PC-9 (cell line): ENCODE measurements around the gene ADAM8. TPM values are rescaled to one million over a fixed set of nuclear protein-coding genes. Genes with fewer than 3 reads are reported as not detected.
A peak's percentile ranks its signal among the peaks of the same experiment; 100 is the strongest.

Source experiments
- BruUV-seq: library from RNA; stranded (reverse); fragments of 400-500 nt; replicated peaks from 2 replicates; lab custom pipeline; 2021; lab: Mats Ljungman, UMichigan
- CTCF ChIA-PET: fragments of 300-600 bp; sonication (Branson Sonifier 250); formaldehyde crosslinking; loops from one replicate; lab custom pipeline; 2022; ENCODE audit warnings: antibody characterized with exemption; lab: Charles Lee
- POLR2A ChIA-PET: fragments of 300-600 bp; sonication (Branson Sonifier 250); formaldehyde crosslinking; loops from one replicate; lab custom pipeline; 2022; ENCODE audit warnings: antibody characterized with exemption; ENCODE audit not compliant: unreplicated experiment; lab: Charles Lee
- DNase-seq, 2 experiments: peaks; one replicate each; pipeline versions ENCODE4 v3.0.0 to v3.0.0-alpha.2; 2015 to 2022; ENCODE audit warnings: mixed read lengths in 1 of 2
- H2AFZ ChIP-seq: fragments of 200-600 bp; sonication (generic); 2 replicates; pipeline ENCODE4 v1.8.1; 2017; ENCODE audit warnings: antibody characterized with exemption
- H3F3A ChIP-seq: fragments of 200-600 bp; sonication (generic); 2 replicates; pipeline ENCODE4 v1.8.1; 2017; ENCODE audit warnings: antibody characterized with exemption, mild to moderate bottlenecking, low read depth; ENCODE audit not compliant: insufficient read depth
- H3K27ac ChIP-seq: fragments of 200-600 bp; sonication (generic); 2 replicates; pipeline ENCODE4 v1.6.1; 2016; ENCODE audit warnings: mixed run types
- H3K27me3 ChIP-seq: fragments of 200-600 bp; sonication (generic); 2 replicates; pipeline ENCODE4 v1.6.1; 2016; ENCODE audit warnings: low read depth, mixed run types; ENCODE audit not compliant: insufficient read depth
- H3K36me3 ChIP-seq: fragments of 200-600 bp; sonication (generic); 2 replicates; pipeline ENCODE4 v1.6.1; 2016; ENCODE audit warnings: low read depth, mixed run types
- H3K4me1 ChIP-seq: fragments of 200-600 bp; sonication (generic); replicated peaks from 2 replicates; pipeline ENCODE4 v1.6.1; 2016; ENCODE audit warnings: mixed run types; ENCODE audit not compliant: insufficient read depth
- H3K4me2 ChIP-seq: fragments of 200-600 bp; sonication (generic); 2 replicates; pipeline ENCODE4 v1.6.1; 2017; ENCODE audit warnings: mixed run types
- H3K4me3 ChIP-seq: fragments of 200-600 bp; sonication (generic); 2 replicates; pipeline ENCODE4 v1.6.1; 2016; ENCODE audit warnings: mixed run types
- H3K79me2 ChIP-seq: fragments of 200-600 bp; sonication (generic); 2 replicates; pipeline ENCODE4 v1.6.1; 2017; ENCODE audit warnings: low read depth, mixed run types
- H3K9me2 ChIP-seq: fragments of 200-600 bp; sonication (generic); 2 replicates; pipeline ENCODE4 v1.8.1; 2017; ENCODE audit warnings: mild to moderate bottlenecking; ENCODE audit not compliant: insufficient read depth
- H3K9me3 ChIP-seq: fragments of 200-600 bp; sonication (generic); 2 replicates; pipeline ENCODE4 v1.8.1; 2016; ENCODE audit warnings: low read depth; ENCODE audit not compliant: insufficient read depth
- H4K20me1 ChIP-seq: fragments of 200-600 bp; sonication (generic); 2 replicates; pipeline ENCODE4 v1.8.1; 2017; ENCODE audit not compliant: insufficient read depth
- EZH2 ChIP-seq: fragments of 200-600 bp; sonication (generic); IDR thresholded peaks from 2 replicates; pipeline ENCODE4 v1.8.0; 2017; ENCODE audit warnings: antibody characterized with exemption, low read depth
- intact Hi-C: fragments of 100-400 bp; cut with micrococcal nuclease; formaldehyde crosslinking; loops from one replicate; pipeline ENCODE4 v1.10.0; 2022; ENCODE audit not compliant: unreplicated experiment
- total RNA-seq: library from RNA; stranded (reverse); gene quantifications from 2 replicates; pipeline ENCODE4 v1.2.3, GENCODE V29; 2021
- TF ChIP-seq, protein P1 (sequence below): fragments of 200-600 bp; sonication (generic); conservative IDR thresholded peaks from 2 replicates; pipeline ENCODE4 v1.6.1; 2017; ENCODE audit warnings: mixed run types, antibody characterized with exemption, mild to moderate bottlenecking, moderate library complexity

Gene ADAM8
- total RNA-seq, 1 experiment from 2014 or later: 18.3 TPM

DNA sequence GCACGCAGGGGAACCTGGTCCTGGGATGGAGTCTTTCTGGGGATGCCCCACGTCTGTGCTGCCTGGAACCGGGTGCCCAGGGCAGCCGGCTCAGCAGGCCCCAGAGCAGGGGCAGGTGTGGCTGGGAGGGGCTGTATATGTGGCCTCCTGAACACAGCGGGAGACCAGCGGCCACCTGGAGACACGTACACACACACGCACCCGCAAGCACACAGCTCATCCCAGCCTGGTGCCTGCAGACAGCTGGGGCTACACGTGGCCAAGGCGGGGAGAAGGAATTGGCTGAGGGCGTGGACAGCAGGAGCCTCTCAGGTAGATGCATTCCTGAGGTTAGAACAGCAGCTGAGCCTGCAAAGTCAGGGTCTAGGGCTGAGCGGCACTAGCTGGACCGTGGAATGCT is 14.0 kb downstream of the ADAM8 start:
- intact Hi-C loops: no loop called here

DNA sequence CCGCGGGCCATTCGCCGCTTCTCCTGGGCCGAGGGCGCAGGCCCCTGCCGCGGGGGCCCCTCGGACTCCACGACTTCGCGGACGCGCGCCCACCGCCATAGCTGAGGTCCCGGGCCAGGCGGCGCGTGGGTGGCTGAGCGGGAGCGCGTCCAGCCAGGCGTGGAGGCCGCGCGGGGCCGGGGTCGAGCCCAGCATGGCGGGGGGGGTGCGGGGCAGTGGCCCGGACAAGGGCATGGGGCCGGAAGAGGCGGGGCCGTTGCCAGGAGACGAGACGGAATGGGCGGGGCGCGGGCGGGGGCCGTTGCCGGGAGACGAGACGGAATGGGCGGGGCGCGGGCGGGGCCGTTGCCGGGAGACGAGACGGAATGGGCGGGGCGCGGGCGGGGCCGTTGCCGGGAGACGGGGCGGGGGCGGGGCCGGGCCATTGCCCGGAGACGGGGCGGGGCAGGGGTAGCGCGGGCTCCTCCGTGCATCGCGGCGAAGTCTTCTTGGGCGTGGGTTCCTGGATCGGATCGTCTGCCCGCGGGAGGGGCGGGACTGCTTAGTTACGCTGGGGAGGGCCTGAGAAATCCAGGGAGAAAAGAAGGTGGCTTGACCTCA is 14.8 kb downstream of the ADAM8 start:
- POLR2A ChIA-PET: no interaction called here
- DNase-seq: peak in 1 of 2 experiments; percentile 64
- Histone ChIP-seq H3K4me1 (peaks cover 41% of the 10 kb centered on the region), H3K4me2 (peak overlapping the region; percentile 86), H3K36me3 (no peaks in the 10 kb centered on the region), H4K20me1 (no peaks in the 10 kb centered on the region), H3K27ac (no peak overlapping the region), H3K9me2 (no peaks in the 10 kb centered on the region), H3K27me3 (no peaks in the 10 kb centered on the region), H3K9me3 (no peaks in the 10 kb centered on the region), H3K79me2 (no peaks in the 10 kb centered on the region), H3F3A (peaks cover 9% of the 10 kb centered on the region; the same call in 1 of the 2 replicates), H2AFZ (no peak overlapping the region), H3K4me3 (peak overlapping the region; percentile 55)
- intact Hi-C loops: no loop called here
- TF ChIP-seq EZH2: no peak
- TF ChIP-seq, protein P1, sequence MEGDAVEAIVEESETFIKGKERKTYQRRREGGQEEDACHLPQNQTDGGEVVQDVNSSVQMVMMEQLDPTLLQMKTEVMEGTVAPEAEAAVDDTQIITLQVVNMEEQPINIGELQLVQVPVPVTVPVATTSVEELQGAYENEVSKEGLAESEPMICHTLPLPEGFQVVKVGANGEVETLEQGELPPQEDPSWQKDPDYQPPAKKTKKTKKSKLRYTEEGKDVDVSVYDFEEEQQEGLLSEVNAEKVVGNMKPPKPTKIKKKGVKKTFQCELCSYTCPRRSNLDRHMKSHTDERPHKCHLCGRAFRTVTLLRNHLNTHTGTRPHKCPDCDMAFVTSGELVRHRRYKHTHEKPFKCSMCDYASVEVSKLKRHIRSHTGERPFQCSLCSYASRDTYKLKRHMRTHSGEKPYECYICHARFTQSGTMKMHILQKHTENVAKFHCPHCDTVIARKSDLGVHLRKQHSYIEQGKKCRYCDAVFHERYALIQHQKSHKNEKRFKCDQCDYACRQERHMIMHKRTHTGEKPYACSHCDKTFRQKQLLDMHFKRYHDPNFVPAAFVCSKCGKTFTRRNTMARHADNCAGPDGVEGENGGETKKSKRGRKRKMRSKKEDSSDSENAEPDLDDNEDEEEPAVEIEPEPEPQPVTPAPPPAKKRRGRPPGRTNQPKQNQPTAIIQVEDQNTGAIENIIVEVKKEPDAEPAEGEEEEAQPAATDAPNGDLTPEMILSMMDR: no peak
- CTCF ChIA-PET: no interaction called here
- BruUV-seq: no TSS peak

More for the DNA sequence above, 14.0 kb downstream of the ADAM8 start:
- H3K4me2 ChIP-seq: no peak overlapping the region; the same call in 1 of the 2 replicates
- peaks cover 9% of the 10 kb centered on the region; the same call in 1 of the 2 replicates for H3F3A ChIP-seq
- TF ChIP-seq, protein P1: no peak
- TF ChIP-seq EZH2: no peak
- CTCF ChIA-PET: no interaction called here
- DNase-seq: no peak
- H3K27ac ChIP-seq: no peak overlapping the region
- no peaks in the 10 kb centered on the region for H4K20me1 ChIP-seq
- H3K36me3 ChIP-seq: no peaks in the 10 kb centered on the region
- no peak overlapping the region for H2AFZ ChIP-seq
- H3K9me3 ChIP-seq: no peaks in the 10 kb centered on the region
- POLR2A ChIA-PET: no interaction called here
- no TSS peak for BruUV-seq
- no peak overlapping the region for H3K4me3 ChIP-seq
- H3K27me3 ChIP-seq: no peaks in the 10 kb centered on the region
- no peaks in the 10 kb centered on the region for H3K79me2 ChIP-seq
- H3K4me1 ChIP-seq: peaks cover 40% of the 10 kb centered on the region
- no peaks in the 10 kb centered on the region for H3K9me2 ChIP-seq

DNA sequence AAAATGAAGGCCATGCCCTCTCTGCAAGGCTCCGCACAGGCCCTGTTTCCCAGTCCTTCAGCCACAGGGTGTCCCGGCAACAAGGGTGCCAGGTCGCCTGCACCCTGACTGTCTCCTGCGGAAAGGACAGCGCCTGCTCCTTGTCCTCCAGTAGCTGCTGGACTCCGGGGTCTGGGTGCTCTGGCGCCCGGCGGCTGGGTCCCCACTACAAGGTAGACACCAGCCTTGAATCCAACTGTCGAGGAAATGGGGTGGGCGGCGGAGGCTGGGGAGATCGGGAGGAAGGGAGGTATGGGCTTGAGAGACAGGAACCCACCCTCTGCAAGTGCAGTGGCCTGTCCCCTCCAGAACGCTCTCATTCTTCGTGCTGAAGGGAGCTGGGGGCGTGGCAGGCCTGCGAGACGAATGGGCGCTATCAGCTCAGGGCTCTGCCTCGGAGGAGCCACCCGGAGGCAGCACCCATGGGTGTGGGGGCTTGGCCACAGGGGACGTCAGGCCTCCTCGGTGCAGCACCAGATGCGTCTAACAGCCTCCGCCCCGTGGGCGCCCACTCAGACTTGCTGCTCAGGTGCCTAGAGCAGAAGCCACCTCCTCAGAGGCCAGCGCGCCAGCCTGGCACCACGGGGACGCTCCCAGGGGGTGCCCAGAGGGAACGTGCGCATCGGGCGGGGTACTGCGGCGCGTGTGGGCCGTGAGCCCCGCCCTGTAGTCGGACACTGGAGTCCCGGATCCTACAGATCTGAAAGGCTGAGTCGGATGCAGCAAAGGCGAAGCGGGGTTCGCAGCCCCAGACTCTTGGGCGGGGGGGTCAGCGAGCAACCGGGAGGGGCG is 15.6 kb downstream of the ADAM8 start:
- Histone ChIP-seq H3K79me2 (no peaks in the 10 kb centered on the region), H3K4me3 (peak overlapping the region; percentile 55), H3K27me3 (no peaks in the 10 kb centered on the region), H2AFZ (no peak overlapping the region), H3K27ac (no peak overlapping the region), H4K20me1 (no peaks in the 10 kb centered on the region), H3K36me3 (no peaks in the 10 kb centered on the region), H3K9me2 (no peaks in the 10 kb centered on the region), H3K4me1 (peaks cover 41% of the 10 kb centered on the region), H3F3A (peaks cover 9% of the 10 kb centered on the region; the same call in 1 of the 2 replicates), H3K9me3 (no peaks in the 10 kb centered on the region), H3K4me2 (peak overlapping the region; percentile 86)
- TF ChIP-seq, protein P1: no peak
- TF ChIP-seq EZH2: no peak
- DNase-seq: peak in 1 of 2 experiments; percentile 46
- ChIA-PET POLR2A (interaction anchor here (0.5 kb wide), 1 partner anchor 47 kb away, joined by 4 read pairs; no protein-coding TSS in a partner anchor), CTCF (no interaction called here)
- BruUV-seq: TSS peak; percentile 43
- intact Hi-C loops: no loop called here
